Measurements from ENCODE around the gene ZNF268. TPM values are rescaled to one million over a fixed set of nuclear protein-coding genes. Genes with fewer than 3 reads are reported as not detected.

The ZNF268 gene
- total and polyA plus RNA-seq, 2 of the 13 experiments (the other 11 are each of a cell fraction or from before 2014, with no cell fraction given): 7.6 to 31.3 TPM

- 95% methylated on average over 2 of the region's 2 CpGs for WGBS (ENCODE audit: low lambda C conversion rate)
- CTCF ChIA-PET (ENCODE audit: low intra/inter-chr PET ratio, low total read pairs): no interaction called here
- H3K9me3 ChIP-seq (ENCODE audit: low read length): peaks cover 76% of the 10 kb centered on the region
- H2AFZ ChIP-seq (ENCODE audit: low read length): no peak overlapping the region
- DNase-seq (ENCODE audit: low spot score) (no peak), FAIRE-seq (no peak), ATAC-seq (no peak)
- intact Hi-C loops (cut with micrococcal nuclease; ENCODE audit: unreplicated experiment) (no loop called here), in situ Hi-C loops (cut with HindIII; ENCODE audit: extremely low pct_ligation_motif_present, low pct_unique_long_range_greater_than_20kb) (no loop called here)
- no peaks in the 10 kb centered on the region for H3K4me1 ChIP-seq (ENCODE audit: insufficient read depth, low read length)
- no peak overlapping the region for H3K4me2 ChIP-seq (ENCODE audit: low read depth, low read length)
- POLR2A ChIA-PET: no interaction called here
- no peak overlapping the region for H3K9ac ChIP-seq (ENCODE audit: insufficient read depth, low read depth, low read length)
- no peaks in the 10 kb centered on the region for H3K27me3 ChIP-seq (ENCODE audit: control insufficient read depth in 1 of 2, insufficient read depth in 2 of 2, low read length in 2 of 2)
- H4K20me1 ChIP-seq (ENCODE audit: insufficient read depth, low read length): no peaks in the 10 kb centered on the region
- peaks cover 13 to 36% of the 10 kb centered on the region in 2 experiments for H3K36me3 ChIP-seq (replicated peaks in 1 of 2; ENCODE audit: control insufficient read depth in 1 of 2, insufficient read depth in 2 of 2, low read length in 2 of 2)
- H3K4me3 ChIP-seq (replicated peaks in 1 of 3; ENCODE audit: insufficient read depth in 1 of 3, low read depth in 2 of 3, low read length in 3 of 3): no peak overlapping the region
- H3K79me2 ChIP-seq (ENCODE audit: insufficient read depth, low read length): no peaks in the 10 kb centered on the region
- H3K27ac ChIP-seq (ENCODE audit: extremely low read length, insufficient read depth, low read length): no peak overlapping the region
- no TSS peak for BruUV-seq (replicated peaks)
- TF ChIP-seq ISL2 (CRISPR knock-in tag; IDR thresholded peaks at IDR 0.05) (no peak), PLSCR1 (CRISPR knock-in tag; IDR thresholded peaks at IDR 0.05; ENCODE audit: borderline replicate concordance) (no peak), ZBTB8A (CRISPR knock-in tag; IDR thresholded peaks at IDR 0.05; ENCODE audit: borderline replicate concordance, low read depth) (no peak), TFDP1 (CRISPR knock-in tag; IDR thresholded peaks at IDR 0.05; ENCODE audit: borderline replicate concordance) (no peak), AGO2 (optimal IDR thresholded peaks at IDR 0.05; ENCODE audit: low read depth, low read length) (no peak), ZNF142 (CRISPR knock-in tag; IDR thresholded peaks at IDR 0.05) (no peak), ATF5 (CRISPR knock-in tag; IDR thresholded peaks at IDR 0.05; ENCODE audit: low read depth) (no peak), GATAD1 (CRISPR knock-in tag; IDR thresholded peaks at IDR 0.05) (no peak), HES4 (CRISPR knock-in tag; IDR thresholded peaks at IDR 0.05; ENCODE audit: borderline replicate concordance) (no peak), RFX1 (IDR thresholded peaks at IDR 0.05) (no peak), ZNF512 (CRISPR knock-in tag; IDR thresholded peaks at IDR 0.05) (no peak), RAD21 (CRISPR knock-in tag; IDR thresholded peaks at IDR 0.05) (no peak), ZMAT3 (CRISPR knock-in tag; conservative IDR thresholded peaks at IDR 0.05) (no peak), ZNF75D (CRISPR knock-in tag; IDR thresholded peaks at IDR 0.05; ENCODE audit: borderline replicate concordance) (no peak)
These were observed 35.3 kb upstream of the ZNF268 start for GRCh38 chr12:133145981-133146380.

Measured in HepG2 (cell line).